GM21737 (cell line): ENCODE results near the gene CHD6.

ENCODE experiments used
- ATAC-seq: cut with Tn5 transposase; IDR thresholded peaks from one replicate; pipeline ENCODE4 v1.9.1; 2021; ENCODE audit warnings: mild to moderate bottlenecking, moderate library complexity; ENCODE audit not compliant: unreplicated experiment

The CHD6 gene

DNA sequence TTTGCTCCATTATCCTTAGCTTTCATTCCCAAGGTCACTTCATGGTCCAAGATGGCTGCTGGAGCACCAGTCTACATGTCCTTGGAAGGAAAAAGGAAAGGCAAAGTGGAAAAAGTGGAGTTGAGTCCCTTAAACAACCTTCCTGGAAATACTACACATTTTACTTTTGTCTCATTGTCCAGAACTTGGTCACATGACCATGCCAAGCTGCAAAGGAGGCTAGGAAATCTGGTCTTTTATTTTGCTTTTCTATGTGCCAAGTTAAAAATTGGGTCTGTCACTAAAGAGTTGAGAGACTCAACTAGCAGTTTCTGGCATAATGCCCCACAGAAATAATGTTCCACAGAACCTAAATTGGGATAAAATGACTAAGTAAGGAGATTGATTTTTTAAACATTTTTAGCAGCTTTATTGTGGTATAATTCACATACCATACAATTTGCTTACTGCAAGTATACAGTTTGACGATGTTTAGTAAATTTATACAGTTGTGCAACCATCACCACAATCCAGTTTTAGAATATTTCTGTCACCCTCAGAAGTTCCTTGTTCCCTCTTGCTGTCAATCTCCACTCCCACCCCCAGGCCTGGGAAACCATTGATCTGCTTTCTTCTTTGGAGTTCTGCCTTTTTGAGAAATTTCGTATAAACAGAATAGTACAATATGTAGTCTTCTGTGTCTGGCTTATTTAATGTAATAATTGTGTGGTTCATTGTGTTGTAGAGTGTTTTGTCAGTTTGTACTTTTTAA lies 5.6 kb upstream of the CHD6 start:
- no peak for ATAC-seq

DNA sequence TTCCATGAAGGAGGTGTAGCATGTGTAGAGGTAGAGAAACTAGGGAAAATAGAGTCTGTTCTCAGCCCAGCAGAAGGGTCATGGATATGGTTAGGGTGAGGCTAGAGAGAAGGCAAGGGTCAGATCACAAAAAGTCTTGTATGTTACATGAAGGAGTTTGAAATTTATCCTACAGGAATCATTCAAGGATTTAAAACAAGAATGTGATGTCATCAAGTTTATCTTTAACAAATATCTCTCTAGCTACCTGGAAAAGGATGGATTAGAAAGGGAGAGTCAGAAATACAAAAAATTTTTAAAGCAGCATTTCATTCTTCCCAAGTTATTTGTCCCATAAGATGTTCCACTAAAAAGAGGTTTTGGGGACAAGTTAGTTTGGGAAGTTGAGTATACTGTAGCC lies 4.4 kb upstream of the CHD6 start:
- no peak for ATAC-seq

DNA sequence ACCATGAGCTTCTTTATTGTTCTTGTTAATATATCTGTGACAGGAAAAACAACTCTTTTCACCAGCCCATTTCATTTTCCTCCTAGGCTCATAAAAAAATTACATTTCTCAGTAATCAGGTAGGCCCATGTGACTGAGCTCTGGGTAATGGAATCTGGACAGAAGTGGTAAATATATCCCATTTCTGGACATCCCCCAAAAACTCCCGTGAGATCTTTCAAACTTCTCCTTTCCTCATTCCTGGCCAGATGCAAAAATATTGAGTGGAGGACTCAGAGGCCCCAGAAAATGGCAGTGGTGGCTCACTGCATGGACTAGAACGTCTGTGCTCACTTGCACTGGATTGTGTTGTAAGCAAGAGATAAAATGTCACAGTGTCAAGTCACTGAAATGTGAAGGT lies 3.8 kb upstream of the CHD6 start:
- no peak for ATAC-seq

DNA sequence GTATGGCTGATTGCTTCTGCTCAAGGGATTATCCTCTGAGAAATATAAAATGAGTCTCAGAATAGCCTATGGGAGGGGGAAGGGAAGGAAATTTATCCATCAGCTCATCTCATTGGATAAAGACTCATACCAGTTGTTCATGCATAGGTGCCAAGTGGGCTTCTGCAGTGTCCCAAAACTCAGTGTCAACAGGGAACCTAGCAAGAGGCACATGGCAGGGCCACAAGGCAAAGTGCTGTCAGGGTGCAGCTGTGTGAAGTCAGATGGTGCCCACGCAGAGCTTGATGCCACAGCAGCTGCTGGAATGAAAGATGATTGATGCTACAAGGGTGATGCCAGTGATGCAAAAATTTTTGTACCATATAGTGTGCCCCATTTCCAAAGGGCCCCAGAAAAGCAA lies 3.2 kb upstream of the CHD6 start:
- ATAC-seq, result no peak

DNA sequence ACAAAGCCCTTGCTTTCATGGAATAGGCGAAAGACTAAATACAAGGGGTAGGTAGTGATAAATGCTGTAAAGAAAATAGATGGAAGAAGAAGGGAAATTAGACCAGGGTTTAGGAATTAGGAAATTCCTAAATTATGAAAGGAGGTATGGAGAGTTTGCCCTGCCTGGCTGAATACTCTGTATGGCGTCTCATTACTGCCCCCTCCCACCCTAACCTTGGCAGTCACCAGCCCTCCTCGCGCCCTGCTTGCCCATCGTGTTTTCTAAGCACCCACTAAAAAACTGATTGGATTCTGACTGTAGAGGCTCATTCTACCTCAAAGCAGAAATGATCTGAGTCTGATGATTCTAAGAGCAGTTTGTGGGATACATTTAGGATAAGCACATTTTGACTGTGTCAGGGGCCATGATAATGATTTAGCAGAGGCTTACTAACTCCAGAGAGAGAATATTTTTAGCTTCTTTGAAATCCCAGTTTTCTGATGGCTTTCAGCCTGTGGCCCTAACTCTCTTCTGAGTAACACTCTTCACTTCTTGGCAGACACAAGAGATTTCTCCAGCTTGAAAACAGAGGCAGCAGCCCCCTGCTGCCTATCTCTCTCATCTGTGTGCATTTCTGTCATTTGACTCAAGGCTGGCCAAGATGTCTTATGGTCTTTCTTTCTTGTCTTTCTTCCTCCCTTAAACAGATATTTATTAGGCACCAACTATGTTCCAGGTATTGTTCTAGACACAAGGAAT lies 1.4 kb upstream of the CHD6 start:
- no peak for ATAC-seq

DNA sequence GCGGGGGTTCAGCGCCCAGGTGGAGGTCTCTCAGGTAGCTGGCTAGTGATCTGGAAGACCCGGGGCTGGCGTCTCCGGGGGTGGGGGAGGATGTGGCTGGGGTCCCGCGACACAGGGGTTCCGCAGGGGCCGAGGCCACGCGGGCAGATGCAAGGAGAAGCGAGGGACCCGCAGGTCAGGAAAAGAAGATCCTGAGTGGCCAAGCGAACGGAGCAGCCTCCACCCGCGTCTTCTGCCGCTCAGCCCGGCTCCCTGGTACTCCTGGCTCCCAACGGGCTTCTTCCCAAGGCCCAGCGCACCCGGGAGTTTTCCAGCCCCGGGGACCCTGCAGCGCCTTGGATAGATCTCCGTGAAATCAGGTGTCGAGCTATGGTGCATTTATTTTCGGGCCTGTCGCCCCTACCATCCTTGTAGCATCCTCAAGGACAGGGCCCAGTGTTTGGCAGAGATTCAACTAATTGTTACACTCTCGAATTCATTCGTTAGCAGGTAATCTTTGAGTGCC lies 682 bp upstream of the CHD6 start:
- no peak for ATAC-seq

DNA sequence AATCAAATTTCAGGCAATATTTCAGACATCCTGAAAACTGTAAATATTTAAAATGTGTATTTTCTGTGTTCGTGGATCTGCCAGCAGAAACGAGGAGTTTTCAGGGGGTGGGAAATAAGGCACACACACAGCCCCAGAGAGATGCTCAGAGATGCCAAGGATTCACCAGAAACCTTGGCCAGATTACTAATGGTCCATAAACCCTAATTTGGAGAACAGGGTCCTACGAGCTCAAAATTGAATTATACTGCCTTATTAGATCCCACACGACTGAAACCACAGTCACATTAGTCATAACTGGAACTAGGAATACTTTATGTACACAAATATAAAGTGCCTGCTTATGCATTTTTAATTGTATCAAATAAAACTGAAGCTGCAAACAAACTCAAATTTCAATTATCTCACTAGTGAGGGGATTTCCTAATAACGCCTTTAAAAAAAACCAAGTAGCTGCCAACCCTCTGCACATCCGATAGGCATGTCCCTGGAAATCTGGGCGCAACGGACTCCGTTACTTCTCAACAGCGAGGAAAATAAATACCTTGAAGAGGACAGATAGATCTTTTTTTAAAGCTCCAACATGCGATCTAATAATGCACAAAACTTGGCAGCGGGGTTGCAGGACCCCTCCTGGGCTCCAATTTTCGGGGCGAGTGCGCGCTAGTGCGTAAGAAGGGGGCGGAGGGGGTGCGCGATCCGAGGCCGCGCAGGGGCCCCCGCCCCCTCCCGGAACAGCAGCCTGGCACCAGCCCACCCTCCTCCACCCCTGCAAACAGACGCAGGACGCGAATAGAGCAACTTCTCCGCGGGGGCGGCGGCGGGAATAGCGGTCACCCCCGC lies 897 bp downstream of the CHD6 start:
- peak; percentile 11 for ATAC-seq

DNA sequence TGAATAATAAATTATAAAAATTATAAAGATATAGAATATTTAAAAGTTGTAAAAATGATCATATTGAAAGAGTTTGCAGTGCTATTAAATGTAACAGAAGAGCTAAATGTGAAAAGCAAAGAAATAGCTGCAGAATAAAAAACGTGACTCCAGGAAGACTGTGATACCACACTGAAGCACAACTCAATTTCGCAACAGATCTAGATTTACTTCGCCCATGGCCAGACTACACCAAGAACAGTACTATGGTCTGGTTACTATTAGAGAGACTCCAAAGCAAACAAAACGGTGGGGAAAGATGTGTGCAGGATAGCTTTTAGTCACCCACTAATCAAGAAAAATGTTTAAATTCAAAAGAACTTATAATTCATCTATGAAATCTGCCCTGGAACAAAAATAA lies 1.9 kb downstream of the CHD6 start:
- no peak for ATAC-seq

DNA sequence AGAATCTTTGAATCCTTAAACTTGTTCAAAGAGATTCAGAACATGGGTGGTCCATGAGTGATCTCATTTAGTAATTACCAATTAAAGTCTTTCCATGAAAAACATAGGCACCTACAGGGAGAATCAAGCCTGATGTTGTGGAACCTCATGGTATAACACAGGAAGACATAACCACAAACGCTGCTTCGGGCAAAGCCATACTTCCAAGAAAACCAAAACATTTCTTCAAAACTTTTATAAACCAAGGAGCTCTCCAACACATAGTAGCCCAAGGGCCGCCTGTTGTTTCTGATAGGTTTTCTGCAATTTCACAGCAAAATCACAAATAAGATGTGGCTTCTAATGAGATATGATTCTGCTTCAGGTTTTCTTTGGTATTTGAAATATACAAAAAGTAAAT lies 2.5 kb downstream of the CHD6 start:
- no peak for ATAC-seq

DNA sequence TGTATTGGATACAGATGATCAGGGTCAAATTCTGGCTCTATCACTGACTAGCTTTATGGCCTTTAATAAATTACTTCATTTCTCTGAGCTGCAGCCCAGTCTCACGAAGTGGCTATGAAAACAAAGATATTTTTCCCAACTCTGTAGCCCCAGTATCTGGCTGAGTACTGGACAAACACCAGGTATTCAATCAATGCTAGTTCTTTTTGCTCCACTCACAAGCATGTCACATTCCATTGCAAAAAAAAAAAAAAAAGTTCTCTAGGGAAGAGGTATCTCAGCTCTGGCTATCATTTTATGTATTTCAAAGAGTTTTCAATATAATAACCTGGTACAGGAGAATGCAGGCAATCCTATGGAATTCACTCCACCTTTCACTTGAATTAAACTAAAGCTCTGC lies 3.1 kb downstream of the CHD6 start:
- no peak for ATAC-seq

DNA sequence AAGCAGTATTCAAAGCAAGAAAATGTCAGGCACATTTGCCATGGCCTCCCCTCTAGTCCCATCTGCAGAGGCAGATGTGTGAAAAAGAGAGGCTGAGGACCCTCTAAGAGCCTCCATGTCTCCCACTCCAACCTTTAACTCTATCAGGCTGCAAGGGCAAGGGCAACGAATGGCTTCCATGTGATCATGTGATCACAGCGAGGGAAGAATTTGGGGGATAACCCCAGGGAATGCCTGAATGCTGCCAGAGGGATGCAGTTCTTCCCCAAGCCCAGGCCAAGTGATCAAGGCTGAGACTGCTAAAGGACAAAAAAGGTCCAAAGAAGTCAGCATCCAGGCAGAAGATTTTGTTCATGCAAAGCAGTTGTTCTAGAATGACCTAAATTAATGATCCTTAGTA lies 4.9 kb downstream of the CHD6 start:
- no peak for ATAC-seq

DNA sequence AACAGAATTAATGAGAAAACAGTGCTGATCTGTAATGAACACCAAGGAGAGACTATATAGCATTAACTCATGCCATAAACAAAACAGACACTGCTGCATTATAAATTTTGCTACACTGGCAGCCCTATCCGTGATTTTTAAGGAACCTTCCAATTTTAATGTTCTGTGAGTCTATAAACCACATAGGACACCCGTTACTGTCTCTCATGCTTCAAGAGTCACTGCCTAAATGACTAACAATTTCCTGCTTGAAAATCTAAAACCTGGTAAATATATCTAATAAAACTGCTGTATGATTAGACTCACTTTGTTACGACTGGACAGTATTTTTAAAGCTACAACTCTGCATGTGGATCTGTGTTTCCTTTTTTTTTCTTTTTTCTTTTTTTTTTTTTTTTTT lies 8.7 kb downstream of the CHD6 start:
- ATAC-seq, result no peak

DNA sequence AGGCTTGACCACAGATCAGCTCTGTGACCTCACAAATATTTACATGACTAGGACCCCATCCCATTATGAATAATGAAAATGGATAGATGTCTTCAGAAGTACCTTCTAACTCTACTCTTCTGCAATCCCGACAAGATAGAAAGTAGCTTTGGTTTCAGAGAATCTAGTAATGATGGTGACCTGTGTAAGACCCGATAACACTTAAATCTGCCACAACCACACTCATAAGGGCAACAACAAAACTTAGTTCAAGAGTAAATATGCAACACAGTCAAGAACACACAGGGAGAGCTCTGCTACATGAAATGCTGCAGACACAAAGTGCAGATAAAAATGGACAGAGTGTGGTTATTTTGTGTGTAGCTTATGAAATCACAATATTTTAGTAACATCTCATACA lies 9.6 kb downstream of the CHD6 start:
- ATAC-seq, result no peak

DNA sequence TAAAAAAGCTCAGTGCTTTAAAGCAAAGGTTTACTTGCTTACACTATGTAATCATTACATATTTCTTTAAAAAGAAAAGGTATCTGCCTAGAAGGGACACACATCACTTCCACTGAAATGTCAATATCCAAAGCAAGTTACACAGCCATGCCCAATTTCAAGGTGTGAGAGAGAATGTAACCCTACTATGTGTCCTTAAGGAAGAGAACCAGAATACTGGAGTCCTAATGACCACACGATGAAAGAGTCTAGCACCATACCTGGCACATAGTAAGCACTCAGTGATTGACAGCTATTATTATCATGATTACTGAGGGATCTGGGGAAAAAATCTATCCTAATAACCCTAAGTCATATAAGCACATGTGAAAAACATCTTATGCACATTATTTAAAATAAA lies 10.4 kb downstream of the CHD6 start:
- no peak for ATAC-seq

DNA sequence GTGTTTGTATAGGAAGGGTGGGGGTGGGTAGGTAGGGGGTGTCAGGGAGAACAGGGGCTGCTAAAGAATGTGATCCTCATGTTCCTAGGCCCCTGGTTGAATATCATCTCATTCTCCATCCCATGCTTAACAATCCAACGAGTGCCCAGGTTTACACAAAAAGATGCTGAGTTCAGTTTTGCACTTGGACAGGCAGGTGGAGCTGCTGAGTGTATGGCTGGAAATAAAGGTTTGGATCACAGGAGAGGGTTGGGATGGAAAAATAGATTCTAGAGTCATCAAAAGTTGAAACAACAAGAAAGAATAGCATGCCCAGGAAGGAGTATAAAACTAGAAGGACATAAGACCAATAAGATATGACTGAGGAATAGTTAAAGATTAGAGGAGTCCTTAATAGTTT lies 14.2 kb downstream of the CHD6 start:
- no peak for ATAC-seq

DNA sequence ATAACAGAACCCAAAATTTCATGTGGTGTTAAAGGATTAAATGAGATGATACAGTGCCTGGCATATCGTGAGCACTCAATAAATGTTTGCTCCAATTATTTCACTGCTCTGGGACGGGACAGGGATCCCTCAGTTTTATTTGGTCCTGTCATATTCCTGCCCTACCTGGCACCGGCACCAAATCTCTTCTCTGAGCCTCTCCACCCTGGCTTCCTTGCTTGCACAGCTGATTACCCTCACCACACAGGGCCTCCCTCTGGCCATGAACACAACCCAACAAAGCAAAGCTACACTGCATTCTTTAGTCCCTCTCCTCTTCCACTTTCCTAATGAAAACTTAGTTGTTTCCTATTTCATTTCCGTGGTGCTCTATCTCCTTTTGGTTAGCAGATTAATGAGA lies 16.4 kb downstream of the CHD6 start:
- ATAC-seq, result no peak

DNA sequence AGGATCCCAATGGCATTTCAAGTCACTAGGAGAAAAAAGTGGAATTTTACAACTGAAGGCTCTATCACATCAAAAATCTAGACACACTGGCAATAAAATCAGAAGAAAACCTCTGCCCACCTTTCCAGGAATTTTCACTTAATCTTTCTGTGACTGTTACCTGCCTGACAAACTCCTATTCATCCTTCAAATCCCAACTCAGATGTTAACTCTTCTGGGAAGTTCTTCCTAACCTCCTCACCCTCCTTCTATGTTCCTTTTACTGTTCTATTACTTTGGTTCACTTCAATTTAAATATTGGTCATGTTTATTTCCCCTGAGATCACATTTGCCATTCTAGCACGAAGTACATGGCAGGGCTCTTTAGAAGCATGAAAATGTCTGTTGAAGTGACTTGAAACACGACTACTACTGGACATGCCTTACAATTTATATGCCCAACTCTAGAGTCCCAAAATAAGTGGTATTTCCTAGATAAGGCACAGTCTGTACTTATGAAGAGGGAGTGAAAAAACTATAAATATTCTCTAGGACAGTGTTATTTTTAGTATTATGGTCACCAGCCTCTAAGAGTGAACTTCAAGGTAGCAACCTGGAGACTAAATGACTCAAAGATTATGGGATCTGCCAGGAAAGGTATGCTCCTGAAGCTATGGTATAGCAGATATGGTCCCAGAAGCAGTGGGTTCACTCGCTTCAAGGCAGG lies 17.1 kb downstream of the CHD6 start:
- ATAC-seq, result no peak

DNA sequence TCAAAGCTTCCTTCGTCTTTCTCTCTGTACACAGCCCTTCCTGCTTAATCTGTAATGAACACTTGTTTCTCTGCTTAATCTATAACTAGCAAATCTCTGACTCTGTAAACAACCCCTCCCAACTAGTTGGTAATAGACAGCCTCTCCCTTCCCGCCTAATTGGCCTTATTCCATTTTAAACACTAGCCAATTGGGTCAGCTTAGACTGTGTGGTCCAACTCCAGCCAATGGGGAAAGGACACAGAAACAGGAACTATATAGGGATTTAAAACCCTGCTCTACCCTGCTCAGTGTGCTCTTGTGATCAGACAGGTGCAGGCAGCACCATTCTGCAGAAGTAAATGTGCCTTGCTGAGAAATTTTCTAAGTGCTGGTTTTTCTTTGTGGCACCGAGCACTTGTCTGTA lies 18.5 kb downstream of the CHD6 start:
- no peak for ATAC-seq

DNA sequence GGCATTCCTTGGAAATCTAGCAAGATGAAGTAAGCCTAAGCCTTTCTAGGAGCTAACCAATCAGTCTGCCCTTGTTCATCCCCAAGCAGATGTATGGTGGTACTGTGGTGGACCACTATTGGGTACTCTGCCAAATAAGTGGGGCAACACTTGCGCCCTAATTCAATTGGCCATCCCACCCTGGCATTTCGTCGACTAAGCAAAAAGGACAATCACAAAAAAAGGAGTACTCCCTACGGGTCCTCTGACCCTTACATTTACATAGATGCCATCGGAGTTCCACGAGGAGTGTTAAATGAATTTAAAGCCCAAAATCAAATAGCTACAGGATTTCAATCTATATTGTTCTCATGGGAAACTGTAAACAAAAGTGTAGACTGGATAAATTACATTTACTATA lies 19.5 kb downstream of the CHD6 start:
- ATAC-seq, result no peak

DNA sequence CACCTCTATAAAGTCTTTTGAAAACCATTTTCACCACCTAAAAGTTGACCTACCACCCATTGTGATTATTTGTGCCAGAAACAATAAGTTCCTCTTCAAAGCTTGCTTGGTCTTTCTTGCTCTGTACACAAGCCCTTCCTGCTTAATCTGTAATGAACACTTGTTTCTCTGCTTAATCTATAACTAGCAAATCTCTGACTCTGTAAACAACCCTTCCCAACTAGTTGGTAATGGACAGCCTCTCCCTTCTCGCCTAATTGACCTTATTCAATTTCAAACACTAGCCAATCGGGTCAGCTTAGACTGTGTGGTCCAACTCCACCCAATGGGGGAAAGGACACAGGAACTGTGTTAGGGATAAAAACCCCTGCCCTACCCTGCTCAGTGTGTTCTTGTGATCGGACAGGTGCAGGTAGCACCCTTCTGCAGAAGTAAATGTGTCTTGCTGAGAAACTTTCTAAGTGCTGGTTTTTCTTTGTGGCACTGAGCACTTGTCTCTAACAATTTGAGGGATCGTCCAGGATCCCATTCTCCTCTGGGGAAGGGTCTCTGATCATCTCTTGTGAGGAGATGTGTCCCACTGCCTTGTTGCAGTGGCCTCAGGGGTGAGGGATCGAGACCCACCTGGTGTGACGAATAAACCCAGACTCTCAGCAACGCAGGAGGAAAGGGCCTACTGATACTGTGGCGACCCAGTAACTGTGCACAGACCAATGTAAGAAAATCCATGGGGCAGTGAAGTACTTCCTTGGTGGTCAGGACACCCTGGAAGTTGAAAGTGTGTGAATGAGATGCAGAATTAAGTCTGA lies 23.5 kb downstream of the CHD6 start:
- no peak for ATAC-seq
